HG03575 (cell line): ENCODE results near the gene IL2RG.

Experiments
- ATAC-seq: cut with Tn5 transposase; IDR thresholded peaks from one replicate; pipeline ENCODE4 v1.9.1; 2021; ENCODE audit not compliant: unreplicated experiment, insufficient number of reproducible peaks, low FRiP score; ENCODE audit errors: extremely low read depth

The IL2RG gene

DNA sequence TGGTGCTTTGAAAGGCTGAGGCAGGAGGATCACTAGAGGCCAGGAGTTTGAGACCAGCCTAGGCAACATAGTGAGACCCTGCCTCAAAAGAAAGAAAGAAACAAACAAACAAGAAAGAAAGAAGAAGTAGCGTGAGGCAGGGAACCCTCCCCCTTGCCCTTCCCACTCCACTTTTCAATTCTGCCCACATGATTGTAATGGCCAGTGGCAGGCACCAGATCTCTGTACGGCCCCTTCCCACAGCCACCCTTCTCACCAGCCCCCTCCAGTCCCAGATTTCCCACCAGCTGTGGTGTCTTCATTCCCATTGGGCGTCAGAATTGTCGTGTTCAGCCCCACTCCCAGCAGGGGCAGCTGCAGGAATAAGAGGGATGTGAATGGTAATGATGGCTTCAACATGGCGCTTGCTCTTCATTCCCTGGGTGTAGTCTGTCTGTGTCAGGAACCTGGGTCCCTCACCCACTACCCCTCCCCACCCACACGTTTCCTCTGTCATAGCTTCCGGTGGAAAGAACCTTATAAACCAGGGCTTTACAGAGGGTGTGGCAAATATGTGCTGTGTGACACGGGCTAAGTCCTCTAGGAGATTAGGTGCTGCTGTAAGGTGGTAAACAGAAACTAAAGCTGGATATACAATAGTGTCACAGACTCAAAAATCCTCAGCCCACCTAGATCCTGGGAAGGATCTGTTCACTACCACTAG lies at the start of gene IL2RG:
IL2RG (minus strand) TSS at position 437 of the 703 bp plus-strand sequence; CDS start at position 399, 38 bp downstream.
- ATAC-seq, result no peak

DNA sequence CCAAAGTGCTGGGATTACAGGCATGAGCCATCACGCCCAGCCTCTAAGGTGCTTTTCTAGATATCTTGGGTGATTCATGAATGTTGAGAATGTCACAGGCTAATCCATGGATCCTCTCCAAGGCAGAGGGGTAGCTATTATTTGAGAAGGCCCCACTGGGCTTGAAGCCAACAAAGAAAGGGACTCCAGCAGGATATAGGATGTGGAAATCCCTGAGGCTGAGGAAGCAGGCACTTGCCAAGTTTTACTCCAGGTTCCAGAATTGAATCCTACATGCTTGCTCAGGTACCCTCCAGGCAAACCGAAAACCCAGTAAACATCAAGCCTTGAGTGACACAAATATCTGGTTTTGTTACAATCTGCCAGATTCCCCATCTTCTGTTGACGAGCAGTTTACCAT lies 49.1 kb upstream of the IL2RG start:
- no peak for ATAC-seq

DNA sequence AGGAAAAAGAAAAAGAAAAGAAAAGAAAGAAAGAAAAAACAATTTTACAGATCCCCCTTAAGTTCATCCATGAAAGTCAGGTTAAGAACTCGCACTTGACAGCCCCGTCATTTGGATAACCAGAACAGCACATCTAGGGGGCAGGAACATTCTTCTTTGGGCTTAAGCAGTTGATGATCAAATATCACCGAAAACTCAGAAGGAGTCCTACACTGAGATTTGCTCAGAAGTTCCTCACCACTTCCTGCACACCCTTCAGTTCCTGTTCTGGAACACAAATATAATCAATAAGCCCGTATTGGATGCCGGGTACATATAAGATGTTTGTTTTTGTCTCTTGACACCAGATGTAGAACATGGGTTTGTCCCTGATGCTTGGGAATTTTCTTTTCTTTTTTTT lies 48.0 kb upstream of the IL2RG start:
- ATAC-seq, result no peak

DNA sequence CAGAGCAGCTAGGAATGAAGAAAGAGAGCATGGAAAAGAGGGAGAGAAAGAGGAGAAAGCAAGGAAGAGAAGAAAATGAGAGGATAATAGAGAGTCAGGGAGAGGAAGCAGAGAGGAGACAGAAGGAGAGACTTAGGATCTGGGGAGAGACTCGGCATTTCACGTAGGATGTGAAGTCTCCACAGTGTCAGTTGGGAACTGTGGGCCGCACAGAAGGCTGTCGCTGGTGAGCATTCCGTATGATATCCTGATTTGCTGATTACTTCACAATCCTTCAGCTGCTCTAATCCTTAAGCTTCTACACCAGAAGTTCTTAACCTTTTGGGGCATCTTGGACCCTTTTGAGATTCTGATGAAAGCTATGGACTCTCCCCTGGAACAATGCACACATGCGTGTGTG lies 47.2 kb upstream of the IL2RG start:
- ATAC-seq, result no peak

DNA sequence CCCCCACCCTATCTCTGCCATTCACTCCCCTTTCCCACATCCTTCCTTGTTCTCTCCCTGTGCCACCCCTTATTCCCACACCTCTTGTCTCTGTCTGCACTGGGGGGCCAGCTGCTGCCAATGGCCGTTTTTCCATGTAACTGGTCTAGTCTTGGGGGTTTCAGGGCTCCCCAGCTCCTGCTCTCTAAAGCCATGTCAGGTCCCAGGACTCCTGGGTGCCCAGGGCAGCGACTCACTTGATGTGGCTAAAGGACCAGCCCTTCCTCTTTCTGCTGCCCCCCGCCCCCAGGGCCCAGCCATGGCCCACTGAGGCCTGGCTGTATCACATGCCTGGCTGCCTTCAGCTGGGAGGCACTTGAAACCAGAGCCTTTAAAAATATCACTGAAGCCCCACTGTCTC lies 43.3 kb upstream of the IL2RG start:
- no peak for ATAC-seq

DNA sequence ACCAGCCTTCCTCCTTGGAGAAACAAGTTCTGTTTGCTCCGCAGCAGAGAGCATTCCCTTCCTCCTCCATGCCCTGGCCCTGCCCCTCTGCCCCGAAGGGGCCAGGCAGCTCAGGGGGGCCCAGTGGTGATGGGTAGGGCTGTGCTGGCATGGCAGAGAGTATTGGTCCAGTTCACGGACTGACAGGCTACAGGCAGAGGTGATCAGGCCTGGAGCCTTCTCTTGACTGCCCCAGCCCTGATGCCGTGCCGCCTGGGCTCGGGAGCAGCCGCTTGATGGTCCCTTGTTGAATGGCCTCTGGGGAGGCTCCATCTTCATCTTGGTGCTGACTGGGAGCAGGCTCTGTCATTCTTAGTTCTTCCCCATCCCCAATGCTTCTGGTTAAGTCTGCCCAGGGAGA lies 42.8 kb upstream of the IL2RG start:
- ATAC-seq, result no peak

DNA sequence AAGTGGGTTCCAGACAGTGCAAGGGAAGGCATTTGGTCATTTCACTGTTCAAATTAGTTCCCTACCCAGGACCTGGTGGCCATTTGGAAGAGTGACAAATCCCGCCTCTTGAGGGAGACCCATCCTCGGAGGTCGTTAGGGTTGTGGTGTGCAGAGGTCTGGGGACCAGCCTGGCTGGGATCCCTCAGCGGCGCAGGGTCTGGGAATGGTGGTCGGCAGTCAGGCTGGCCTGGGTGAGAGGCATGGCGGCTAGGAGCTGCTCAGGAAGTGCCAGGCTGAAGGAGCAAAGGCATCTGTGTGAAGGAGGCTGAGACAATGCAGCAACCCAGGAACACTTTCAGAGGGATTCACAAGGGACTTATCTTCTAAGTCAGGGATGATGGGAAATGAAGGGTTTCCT lies 40.0 kb upstream of the IL2RG start:
- no peak for ATAC-seq

DNA sequence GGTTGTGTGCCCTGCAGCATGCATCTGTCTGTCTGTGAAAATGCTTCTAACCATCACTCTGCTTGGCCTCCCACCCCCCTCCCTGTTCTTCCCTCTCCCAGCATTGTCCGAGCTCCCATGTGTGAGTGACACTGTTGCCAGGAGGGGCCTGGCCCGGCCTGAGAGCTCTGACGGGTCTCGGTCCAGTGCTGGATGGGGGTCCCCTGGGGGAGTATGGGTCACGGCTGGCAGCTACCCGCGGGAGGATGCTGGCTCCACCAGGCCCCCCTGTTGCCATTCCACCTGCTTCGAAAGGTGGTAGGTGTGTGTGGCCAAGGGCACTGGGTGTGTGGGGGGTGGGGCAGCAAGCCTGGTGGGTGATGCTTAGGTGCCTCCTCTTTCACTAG lies 36.9 kb upstream of the IL2RG start:
- ATAC-seq, result no peak

DNA sequence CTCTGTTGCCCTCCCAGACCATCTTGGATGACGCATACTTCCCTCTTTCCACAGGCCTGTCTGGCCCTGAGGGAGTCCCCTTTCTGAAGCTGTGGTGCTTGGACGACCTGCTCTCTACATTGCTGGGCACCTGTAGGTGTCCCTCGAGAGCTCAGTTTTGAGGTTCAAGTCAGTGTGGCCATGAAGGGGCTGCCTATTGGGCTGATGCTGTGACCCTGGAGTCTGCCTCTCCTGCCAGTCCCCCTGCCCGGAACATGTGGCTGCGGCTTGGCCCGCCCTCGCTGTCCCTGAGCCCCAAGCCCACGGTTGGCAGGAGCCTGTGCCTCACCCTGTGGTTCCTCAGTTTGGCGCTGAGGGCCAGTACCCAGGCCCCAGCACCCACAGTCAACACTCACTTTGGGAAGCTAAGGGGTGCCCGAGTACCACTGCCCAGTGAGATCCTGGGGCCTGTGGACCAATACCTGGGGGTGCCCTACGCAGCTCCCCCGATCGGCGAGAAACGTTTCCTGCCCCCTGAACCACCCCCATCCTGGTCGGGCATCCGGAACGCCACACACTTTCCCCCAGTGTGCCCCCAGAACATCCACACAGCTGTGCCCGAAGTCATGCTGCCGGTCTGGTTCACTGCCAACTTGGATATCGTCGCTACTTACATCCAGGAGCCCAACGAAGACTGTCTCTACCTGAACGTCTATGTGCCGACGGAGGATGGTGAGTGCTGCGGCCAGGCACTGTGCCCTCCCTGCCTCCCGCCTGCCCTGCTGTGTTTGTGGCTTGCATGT lies 36.3 kb upstream of the IL2RG start:
- ATAC-seq, result no peak

DNA sequence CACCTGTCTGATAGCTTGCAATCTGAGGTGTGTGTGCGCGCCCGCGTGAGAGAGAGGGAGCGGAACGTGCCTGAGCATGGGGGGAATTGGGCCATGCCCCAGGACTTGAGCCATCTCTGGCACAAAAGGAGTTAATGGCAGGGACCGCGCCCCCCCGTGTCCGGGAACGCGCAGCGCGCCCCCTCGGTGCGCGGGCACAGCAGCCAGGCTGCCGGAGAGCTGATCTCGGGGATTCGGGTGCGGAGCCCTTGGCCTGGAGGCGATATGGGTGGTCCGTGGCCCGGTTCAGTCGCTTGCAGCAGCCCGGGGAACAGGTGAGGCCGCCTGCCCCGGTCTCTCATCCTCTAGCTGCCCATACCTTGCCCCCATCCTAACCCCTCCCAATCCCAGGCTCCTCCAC lies 33.3 kb upstream of the IL2RG start, which contains the start of gene NLGN3:
NLGN3 (plus strand) TSS at position 191 of the 400 bp plus-strand sequence. CDS start 2,909 bp downstream, outside the sequence.
- no peak for ATAC-seq

DNA sequence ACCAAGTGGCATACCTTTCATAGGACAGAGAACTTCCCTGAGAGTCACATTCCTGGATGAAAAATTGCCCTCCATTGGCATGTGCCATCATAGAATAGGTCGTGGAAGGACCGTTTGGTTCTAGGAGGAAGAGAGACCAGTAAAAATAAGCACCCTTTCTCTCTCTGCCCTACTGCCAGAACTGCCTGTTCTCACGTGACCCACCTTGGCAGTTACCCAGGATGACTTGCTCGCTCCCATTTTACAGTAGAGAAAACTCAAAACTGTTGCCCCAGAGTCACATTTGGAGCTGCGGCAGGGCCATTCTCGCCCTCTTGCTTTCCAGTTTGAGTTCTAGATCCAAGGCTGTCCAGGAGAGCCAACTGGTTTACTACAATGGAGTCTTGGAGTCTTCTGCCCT lies 32.1 kb upstream of the IL2RG start:
- no peak for ATAC-seq

DNA sequence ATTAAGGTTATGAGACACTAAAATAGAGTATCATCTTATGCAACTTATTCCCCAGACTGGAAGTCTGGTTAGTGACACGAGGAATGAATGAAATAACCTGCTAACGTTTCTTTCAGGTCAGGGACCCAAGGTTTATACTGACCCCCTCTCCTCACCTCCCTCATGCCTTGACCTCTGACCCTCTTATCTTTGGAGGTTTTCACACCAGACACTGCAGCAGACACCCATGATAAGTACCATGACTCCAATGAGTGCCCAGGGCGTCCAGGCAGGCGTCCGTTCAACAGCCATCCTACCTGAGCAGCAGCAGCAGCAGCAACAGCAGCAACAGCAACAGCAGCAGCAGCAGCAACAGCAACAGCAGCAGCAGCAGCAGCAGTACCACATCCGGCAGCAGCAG lies 29.1 kb upstream of the IL2RG start:
- ATAC-seq, result no peak

DNA sequence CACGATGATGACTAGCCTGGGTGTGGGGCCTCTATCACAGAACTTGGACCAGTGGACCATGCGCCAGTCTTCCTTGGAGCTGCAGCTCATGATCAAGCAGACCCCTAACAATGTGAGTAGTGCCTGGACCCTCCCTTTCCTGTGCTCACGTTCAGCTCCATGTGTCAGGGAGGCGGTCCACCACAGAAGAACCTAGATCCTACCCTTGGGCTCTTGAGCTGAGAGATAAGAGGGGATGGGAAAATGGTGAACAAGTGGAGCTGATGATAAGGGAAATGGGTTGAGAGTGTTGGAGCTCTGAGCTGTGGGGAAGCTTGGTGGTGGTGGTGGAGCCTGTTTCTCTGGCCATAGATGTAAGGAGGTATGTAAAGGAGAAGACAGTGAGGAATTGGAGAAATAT lies 20.1 kb upstream of the IL2RG start:
- no peak for ATAC-seq

DNA sequence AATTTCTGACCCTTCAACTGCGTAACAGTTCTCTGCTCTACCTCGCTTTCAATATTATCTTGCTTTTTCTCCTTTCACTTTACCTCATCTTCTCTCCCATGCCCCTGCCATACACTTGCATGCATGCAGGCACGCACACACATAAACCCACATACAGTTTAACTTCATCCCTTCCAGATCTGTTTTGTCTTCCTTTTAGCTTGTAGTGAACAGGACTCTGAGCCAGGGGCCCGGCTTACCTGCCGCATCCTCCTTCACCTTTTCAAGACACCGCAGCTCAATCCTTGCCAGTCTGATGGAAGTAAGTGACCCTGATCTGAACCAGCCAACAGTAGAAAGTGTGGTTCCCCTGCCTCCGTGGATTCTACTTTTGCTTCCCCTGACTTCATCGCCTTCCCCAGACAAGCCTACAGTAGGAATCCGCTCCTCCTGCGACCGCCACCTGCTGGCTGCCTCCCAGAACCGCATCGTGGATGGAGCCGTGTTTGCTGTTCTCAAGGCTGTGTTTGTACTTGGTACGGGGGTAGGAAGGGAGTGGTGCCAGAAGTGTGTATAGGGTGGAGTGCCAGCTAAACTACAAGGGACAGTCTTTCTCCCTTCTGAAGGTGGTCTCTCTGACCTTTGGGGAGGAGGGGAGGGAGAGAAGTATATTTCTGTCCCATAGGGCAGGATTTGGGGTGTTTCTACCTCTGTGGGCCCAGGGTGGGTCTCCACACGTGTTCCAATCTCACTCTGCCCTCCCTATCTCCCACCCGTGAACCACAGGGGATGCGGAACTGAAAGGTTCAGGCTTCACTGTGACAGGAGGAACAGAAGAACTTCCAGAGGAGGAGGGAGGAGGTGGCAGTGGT lies 17.8 kb upstream of the IL2RG start:
- ATAC-seq, result no peak

DNA sequence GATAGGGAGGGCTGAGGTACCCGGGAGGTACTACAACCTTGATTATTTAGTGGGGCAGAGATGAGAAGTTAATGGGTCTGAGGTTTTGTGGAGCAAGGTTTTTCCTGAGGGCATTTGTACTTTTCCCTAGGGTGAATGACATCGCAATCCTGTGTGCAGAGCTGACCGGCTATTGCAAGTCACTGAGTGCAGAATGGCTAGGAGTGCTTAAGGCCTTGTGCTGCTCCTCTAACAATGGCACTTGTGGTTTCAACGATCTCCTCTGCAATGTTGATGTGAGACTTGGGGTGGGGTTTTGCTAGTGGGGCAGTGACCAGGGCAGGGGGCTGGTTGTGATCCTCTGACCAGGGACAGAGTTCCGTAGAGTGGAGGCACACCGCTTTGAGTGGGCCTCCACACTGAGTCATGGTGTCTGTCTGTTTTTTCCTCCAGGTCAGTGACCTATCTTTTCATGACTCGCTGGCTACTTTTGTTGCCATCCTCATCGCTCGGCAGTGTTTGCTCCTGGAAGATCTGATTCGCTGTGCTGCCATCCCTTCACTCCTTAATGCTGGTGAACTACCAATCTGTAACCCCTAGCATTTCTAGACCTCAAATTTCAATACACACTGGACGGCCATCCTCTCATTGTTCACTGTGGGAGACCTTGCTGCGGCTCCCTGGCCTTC lies 16.9 kb upstream of the IL2RG start:
- no peak for ATAC-seq

DNA sequence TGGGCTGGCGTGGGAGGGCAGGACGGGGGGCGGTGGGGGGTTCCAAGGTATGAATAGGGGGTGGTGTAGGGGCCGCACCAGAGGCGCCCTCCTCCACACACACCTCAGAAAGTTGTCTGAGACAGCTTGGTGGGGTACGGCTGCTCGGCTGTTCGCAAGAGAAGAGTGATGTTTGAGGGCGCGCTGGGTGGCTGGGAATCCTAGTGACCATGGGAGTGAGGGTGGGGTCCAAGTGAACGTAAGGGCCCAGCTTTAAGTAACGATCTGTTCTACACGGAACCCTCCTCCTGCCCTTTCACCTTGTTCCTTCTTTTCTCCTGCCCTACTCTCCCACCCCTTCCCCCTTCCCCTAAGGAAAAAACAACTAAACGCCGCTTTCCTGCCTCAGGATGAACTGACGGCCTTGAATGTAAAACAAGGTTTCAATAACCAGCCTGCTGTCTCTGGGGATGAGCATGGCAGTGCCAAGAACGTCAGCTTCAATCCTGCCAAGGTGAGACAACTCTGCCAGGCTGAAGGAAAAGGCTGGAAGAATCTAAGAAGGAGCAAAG lies 7.7 kb upstream of the IL2RG start:
- ATAC-seq, result no peak

DNA sequence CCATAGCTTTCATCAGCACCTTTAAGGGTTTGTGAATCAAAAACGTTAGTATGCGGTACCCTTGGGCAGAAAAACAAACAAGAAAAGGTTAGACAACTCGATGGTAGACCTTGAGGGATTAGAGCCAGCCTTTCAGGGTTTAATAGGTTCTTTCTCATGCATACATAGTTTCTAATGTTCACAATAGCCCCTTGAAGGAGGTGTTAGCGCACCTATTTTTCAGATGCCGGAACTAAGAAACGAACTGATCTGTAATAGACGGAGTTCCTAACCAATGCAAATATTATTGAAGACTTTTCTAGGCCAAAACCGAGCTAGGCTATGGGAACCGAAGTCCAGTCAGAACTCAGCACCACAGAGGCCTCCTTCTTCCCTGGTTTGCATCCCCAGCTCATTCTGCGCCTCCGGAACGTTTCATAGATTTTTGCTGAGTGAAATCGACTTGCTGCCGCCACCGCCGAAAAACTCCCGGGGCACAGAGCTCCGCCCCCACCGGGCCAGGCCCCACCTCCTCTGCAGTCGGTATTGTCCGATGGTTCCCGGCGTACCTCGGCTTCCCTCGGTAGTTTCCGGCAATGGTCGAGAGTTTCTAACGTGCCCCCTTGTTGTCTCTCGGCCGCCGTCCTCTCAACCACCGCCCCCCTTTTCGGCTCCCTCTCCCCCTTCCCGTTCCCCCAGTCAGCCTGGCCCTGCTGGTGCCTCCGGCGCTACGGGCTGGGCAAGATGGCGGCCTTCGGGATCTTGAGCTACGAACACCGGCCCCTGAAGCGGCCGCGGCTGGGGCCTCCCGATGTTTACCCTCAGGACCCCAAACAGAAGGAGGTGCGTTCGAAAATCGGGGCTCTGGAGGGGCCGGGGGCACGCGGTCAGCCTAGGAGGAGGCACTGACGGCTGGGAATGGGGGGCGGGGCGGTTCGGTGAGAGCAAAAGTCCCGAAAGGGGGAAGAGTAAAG lies 6.9 kb upstream of the IL2RG start, which contains the start of gene MED12:
MED12 (plus strand) TSS at position 565 of the 953 bp plus-strand sequence; CDS start at position 724, 159 bp downstream.
- no peak for ATAC-seq

DNA sequence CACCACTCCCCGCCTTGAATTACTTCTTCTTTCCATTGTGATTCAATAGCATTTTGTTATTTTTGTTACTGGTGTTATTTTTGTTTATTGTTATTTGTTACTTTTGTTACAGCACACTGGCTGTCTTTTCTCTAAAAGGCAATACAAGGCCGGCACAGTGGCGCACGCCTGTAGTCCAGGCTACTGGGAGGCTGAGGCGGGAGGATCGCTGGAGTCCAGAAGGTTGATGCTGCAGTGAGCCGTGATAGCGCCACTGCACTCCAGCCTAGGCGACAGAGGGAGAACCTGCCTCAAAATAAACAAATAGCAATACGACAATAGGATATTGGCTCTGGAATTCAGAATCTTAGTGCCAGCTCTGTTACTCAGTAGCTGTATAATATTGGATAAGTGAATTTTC lies 6.0 kb upstream of the IL2RG start:
- ATAC-seq, result no peak
